ENCODE results near the gene PAAF1.

The PAAF1 gene

GRCh38 chr11:73956876-73957653 lies 80.3 kb downstream of the PAAF1 start:
- H3K9me3 ChIP-seq (ENCODE audit: control insufficient read depth in 1 of 2, low read length in 2 of 2), result no peaks in the 10 kb centered on the region

GRCh38 chr11:73957654-73958361 lies 81.0 kb downstream of the PAAF1 start:
- Histone ChIP-seq H3K27ac (ENCODE audit: low read depth, low read length) (no peak overlapping the region), H3K36me3 (ENCODE audit: control insufficient read depth in 1 of 2, insufficient read depth in 2 of 2, low read length in 2 of 2) (no peaks in the 10 kb centered on the region), H3K9ac (ENCODE audit: low read depth in 1 of 2, low read length in 2 of 2) (peak overlapping the region in 1 of 2 donors; percentile 12), H3K4me3 (ENCODE audit: low read depth in 1 of 2, low read length in 2 of 2) (peak overlapping the region; percentile 17 to 52), H3K4me1 (ENCODE audit: control insufficient read depth in 1 of 2, insufficient read depth in 2 of 2, low read length in 2 of 2) (peaks cover 10 to 19% of the 10 kb centered on the region in 2 donors), H3K27me3 (ENCODE audit: control insufficient read depth in 1 of 2, insufficient read depth in 2 of 2, low read length in 2 of 2) (no peaks in the 10 kb centered on the region), H3K9me3 (ENCODE audit: control insufficient read depth in 1 of 2, low read length in 2 of 2) (no peaks in the 10 kb centered on the region)

More at GRCh38 chr11:73956876-73957653, 80.3 kb downstream of the PAAF1 start:
- H3K4me1 ChIP-seq (ENCODE audit: control insufficient read depth in 1 of 2, insufficient read depth in 2 of 2, low read length in 2 of 2), result peaks cover 10 to 19% of the 10 kb centered on the region in 2 donors
- no peaks in the 10 kb centered on the region for H3K27me3 ChIP-seq (ENCODE audit: control insufficient read depth in 1 of 2, insufficient read depth in 2 of 2, low read length in 2 of 2)
- peak overlapping the region in 1 of 2 donors; percentile 52 for H3K4me3 ChIP-seq (ENCODE audit: low read depth in 1 of 2, low read length in 2 of 2)
- no peaks in the 10 kb centered on the region for H3K36me3 ChIP-seq (ENCODE audit: control insufficient read depth in 1 of 2, insufficient read depth in 2 of 2, low read length in 2 of 2)
- H3K27ac ChIP-seq (ENCODE audit: low read depth, low read length), result no peak overlapping the region
- H3K9ac ChIP-seq (ENCODE audit: low read depth in 1 of 2, low read length in 2 of 2), result no peak overlapping the region

- Histone ChIP-seq H3K9ac (ENCODE audit: low read depth in 1 of 2, low read length in 2 of 2) (no peak overlapping the region), H3K36me3 (ENCODE audit: control insufficient read depth in 1 of 2, insufficient read depth in 2 of 2, low read length in 2 of 2) (no peaks in the 10 kb centered on the region), H3K4me1 (ENCODE audit: control insufficient read depth in 1 of 2, insufficient read depth in 2 of 2, low read length in 2 of 2) (peaks cover 10 to 19% of the 10 kb centered on the region in 2 donors), H3K9me3 (ENCODE audit: control insufficient read depth in 1 of 2, low read length in 2 of 2) (no peaks in the 10 kb centered on the region), H3K4me3 (ENCODE audit: low read depth in 1 of 2, low read length in 2 of 2) (no peak overlapping the region), H3K27me3 (ENCODE audit: control insufficient read depth in 1 of 2, insufficient read depth in 2 of 2, low read length in 2 of 2) (no peaks in the 10 kb centered on the region), H3K27ac (ENCODE audit: low read depth, low read length) (no peak overlapping the region)
These were observed 81.8 kb downstream of the PAAF1 start for GRCh38 chr11:73958521-73959141.

GRCh38 chr11:73961321-73961720 lies 84.5 kb downstream of the PAAF1 start:
- H3K4me1 ChIP-seq (ENCODE audit: control insufficient read depth in 1 of 2, insufficient read depth in 2 of 2, low read length in 2 of 2), result peaks cover 11 to 15% of the 10 kb centered on the region in 2 donors
- no peak overlapping the region for H3K27ac ChIP-seq (ENCODE audit: low read depth, low read length)
- no peak overlapping the region for H3K4me3 ChIP-seq (ENCODE audit: low read depth in 1 of 2, low read length in 2 of 2)
- no peak overlapping the region for H3K9ac ChIP-seq (ENCODE audit: low read depth in 1 of 2, low read length in 2 of 2)
- H3K9me3 ChIP-seq (ENCODE audit: control insufficient read depth in 1 of 2, low read length in 2 of 2), result no peaks in the 10 kb centered on the region
- H3K36me3 ChIP-seq (ENCODE audit: control insufficient read depth in 1 of 2, insufficient read depth in 2 of 2, low read length in 2 of 2), result no peaks in the 10 kb centered on the region
- no peaks in the 10 kb centered on the region for H3K27me3 ChIP-seq (ENCODE audit: control insufficient read depth in 1 of 2, insufficient read depth in 2 of 2, low read length in 2 of 2)

- Histone ChIP-seq H3K36me3 (ENCODE audit: control insufficient read depth in 1 of 2, insufficient read depth in 2 of 2, low read length in 2 of 2) (no peaks in the 10 kb centered on the region), H3K9ac (ENCODE audit: low read depth in 1 of 2, low read length in 2 of 2) (no peak overlapping the region), H3K9me3 (ENCODE audit: control insufficient read depth in 1 of 2, low read length in 2 of 2) (no peaks in the 10 kb centered on the region), H3K4me3 (ENCODE audit: low read depth in 1 of 2, low read length in 2 of 2) (no peak overlapping the region), H3K27ac (ENCODE audit: low read depth, low read length) (no peak overlapping the region), H3K4me1 (ENCODE audit: control insufficient read depth in 1 of 2, insufficient read depth in 2 of 2, low read length in 2 of 2) (peaks cover 10 to 12% of the 10 kb centered on the region in 2 donors), H3K27me3 (ENCODE audit: control insufficient read depth in 1 of 2, insufficient read depth in 2 of 2, low read length in 2 of 2) (no peaks in the 10 kb centered on the region)
These were observed 85.4 kb downstream of the PAAF1 start for GRCh38 chr11:73962101-73962705.

GRCh38 chr11:73963861-73964260 lies 87.1 kb downstream of the PAAF1 start:
- H3K4me3 ChIP-seq (ENCODE audit: low read depth in 1 of 2, low read length in 2 of 2), result no peak overlapping the region
- no peaks in the 10 kb centered on the region for H3K27me3 ChIP-seq (ENCODE audit: control insufficient read depth in 1 of 2, insufficient read depth in 2 of 2, low read length in 2 of 2)
- no peaks in the 10 kb centered on the region for H3K9me3 ChIP-seq (ENCODE audit: control insufficient read depth in 1 of 2, low read length in 2 of 2)
- H3K36me3 ChIP-seq (ENCODE audit: control insufficient read depth in 1 of 2, insufficient read depth in 2 of 2, low read length in 2 of 2), result no peaks in the 10 kb centered on the region
- H3K9ac ChIP-seq (ENCODE audit: low read depth in 1 of 2, low read length in 2 of 2), result no peak overlapping the region
- no peak overlapping the region for H3K27ac ChIP-seq (ENCODE audit: low read depth, low read length)
- peaks cover 0 to 5% of the 10 kb centered on the region in 2 donors for H3K4me1 ChIP-seq (ENCODE audit: control insufficient read depth in 1 of 2, insufficient read depth in 2 of 2, low read length in 2 of 2)

GRCh38 chr11:73965076-73965763 lies 88.4 kb downstream of the PAAF1 start:
- Histone ChIP-seq H3K27ac (ENCODE audit: low read depth, low read length) (no peak overlapping the region), H3K9me3 (ENCODE audit: control insufficient read depth in 1 of 2, low read length in 2 of 2) (no peaks in the 10 kb centered on the region), H3K4me3 (ENCODE audit: low read depth in 1 of 2, low read length in 2 of 2) (no peak overlapping the region), H3K36me3 (ENCODE audit: control insufficient read depth in 1 of 2, insufficient read depth in 2 of 2, low read length in 2 of 2) (no peaks in the 10 kb centered on the region), H3K9ac (ENCODE audit: low read depth in 1 of 2, low read length in 2 of 2) (no peak overlapping the region), H3K4me1 (ENCODE audit: control insufficient read depth in 1 of 2, insufficient read depth in 2 of 2, low read length in 2 of 2) (peaks cover 0 to 5% of the 10 kb centered on the region in 2 donors), H3K27me3 (ENCODE audit: control insufficient read depth in 1 of 2, insufficient read depth in 2 of 2, low read length in 2 of 2) (no peaks in the 10 kb centered on the region)

GRCh38 chr11:73965764-73966121 lies 88.9 kb downstream of the PAAF1 start:
- H3K9ac ChIP-seq (ENCODE audit: low read depth in 1 of 2, low read length in 2 of 2), result no peak overlapping the region
- H3K27ac ChIP-seq (ENCODE audit: low read depth, low read length), result no peak overlapping the region
- H3K4me3 ChIP-seq (ENCODE audit: low read depth in 1 of 2, low read length in 2 of 2), result no peak overlapping the region
- H3K4me1 ChIP-seq (ENCODE audit: control insufficient read depth in 1 of 2, insufficient read depth in 2 of 2, low read length in 2 of 2), result peaks cover 0 to 5% of the 10 kb centered on the region in 2 donors
- no peaks in the 10 kb centered on the region for H3K36me3 ChIP-seq (ENCODE audit: control insufficient read depth in 1 of 2, insufficient read depth in 2 of 2, low read length in 2 of 2)
- H3K27me3 ChIP-seq (ENCODE audit: control insufficient read depth in 1 of 2, insufficient read depth in 2 of 2, low read length in 2 of 2), result no peaks in the 10 kb centered on the region
- H3K9me3 ChIP-seq (ENCODE audit: control insufficient read depth in 1 of 2, low read length in 2 of 2), result no peaks in the 10 kb centered on the region

- Histone ChIP-seq H3K4me3 (ENCODE audit: low read depth in 1 of 2, low read length in 2 of 2) (no peak overlapping the region), H3K27me3 (ENCODE audit: control insufficient read depth in 1 of 2, insufficient read depth in 2 of 2, low read length in 2 of 2) (no peaks in the 10 kb centered on the region), H3K9me3 (ENCODE audit: control insufficient read depth in 1 of 2, low read length in 2 of 2) (no peaks in the 10 kb centered on the region), H3K27ac (ENCODE audit: low read depth, low read length) (no peak overlapping the region), H3K9ac (ENCODE audit: low read depth in 1 of 2, low read length in 2 of 2) (no peak overlapping the region), H3K4me1 (ENCODE audit: control insufficient read depth in 1 of 2, insufficient read depth in 2 of 2, low read length in 2 of 2) (peaks cover 10 to 12% of the 10 kb centered on the region in 2 donors), H3K36me3 (ENCODE audit: control insufficient read depth in 1 of 2, insufficient read depth in 2 of 2, low read length in 2 of 2) (no peaks in the 10 kb centered on the region)
These were observed 91.7 kb downstream of the PAAF1 start for GRCh38 chr11:73968356-73968966.
